Measurements from ENCODE around the gene TANC1. TPM values are rescaled to one million over a fixed set of nuclear protein-coding genes. Genes with fewer than 3 reads are reported as not detected.

Gene TANC1
- total RNA-seq, 1 experiment from 2014 or later, result 2.5 TPM

DNA sequence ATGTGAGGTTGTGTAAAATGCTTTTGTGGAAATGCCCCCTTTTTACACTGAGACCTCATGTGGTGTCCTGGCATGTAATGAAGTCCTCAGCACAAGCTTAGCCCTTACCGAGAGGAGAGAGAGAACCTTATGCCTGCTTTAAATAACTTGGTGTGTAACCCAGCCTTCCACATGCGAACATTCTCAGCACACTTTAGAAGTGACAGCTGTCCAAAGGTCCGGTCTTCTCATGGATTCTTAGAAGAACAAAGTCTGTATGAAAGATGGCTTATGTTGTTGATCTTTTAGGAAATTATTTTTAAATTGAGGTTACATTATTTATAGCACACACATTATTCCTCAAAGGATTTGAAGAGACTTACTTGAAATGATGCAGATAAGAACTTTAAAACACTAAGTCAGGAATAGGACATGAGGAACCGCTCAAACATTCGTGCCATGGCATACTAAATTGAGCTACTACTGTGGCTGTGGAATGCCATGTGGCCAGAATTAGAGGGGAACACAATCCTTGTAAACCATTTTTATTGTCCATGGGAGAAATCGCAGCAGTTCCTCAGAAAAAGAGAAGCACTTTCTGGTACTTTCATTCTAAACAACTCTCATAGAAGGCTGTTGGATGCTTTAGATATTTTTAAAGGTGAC, 238.4 kb downstream of the TANC1 start:
- Histone ChIP-seq H3K79me2 (ENCODE audit: insufficient read depth, low read length) (no peaks in the 10 kb centered on the region), H3K27ac (ENCODE audit: insufficient read length, low read depth, low read length) (no peak overlapping the region), H3K4ac (ENCODE audit: low read depth, low read length) (no peak overlapping the region), H3K79me1 (ENCODE audit: insufficient read depth, low read depth, low read length, poor library complexity, severe bottlenecking) (no peaks in the 10 kb centered on the region), H2BK15ac (ENCODE audit: low read depth, low read length) (no peak overlapping the region), H3K4me1 (ENCODE audit: insufficient read depth, low read length) (no peaks in the 10 kb centered on the region; the same call in 1 of the 2 replicates), H3K23ac (ENCODE audit: insufficient read length, low read depth, low read length) (no peak overlapping the region), H4K20me1 (ENCODE audit: control insufficient read depth, insufficient read depth, insufficient read length) (no peaks in the 10 kb centered on the region), H3K14ac (ENCODE audit: insufficient read depth, low read length) (no peak overlapping the region), H4K5ac (ENCODE audit: insufficient read length, low read depth, low read length) (no peak overlapping the region), H3K9me3 (ENCODE audit: control insufficient read depth, low read depth, low read length) (no peaks in the 10 kb centered on the region), H2BK5ac (ENCODE audit: insufficient read length, low read length) (no peak overlapping the region), H2BK12ac (ENCODE audit: insufficient read length, low read depth, low read length) (no peak overlapping the region), H2AFZ (ENCODE audit: low read length) (no peak overlapping the region), H2BK20ac (ENCODE audit: low read depth, low read length, poor library complexity, severe bottlenecking) (no peak overlapping the region), H3K27me3 (ENCODE audit: insufficient read depth, low read length) (peaks cover 21% of the 10 kb centered on the region), H3K23me2 (ENCODE audit: insufficient read length, low read depth, low read length, poor library complexity, severe bottlenecking) (no peaks in the 10 kb centered on the region), H3K56ac (ENCODE audit: insufficient read length, low read depth, low read length) (no peak overlapping the region), H2BK120ac (ENCODE audit: low read depth, low read length, poor library complexity, severe bottlenecking) (no peak overlapping the region), H4K91ac (ENCODE audit: insufficient read length, low read depth, low read length) (no peak overlapping the region), H3K18ac (ENCODE audit: insufficient read length, low read depth, low read length) (no peak overlapping the region), H3K4me2 (ENCODE audit: insufficient read depth, insufficient read length, low read length) (no peak overlapping the region), H3T11ph (ENCODE audit: low read length) (no peak overlapping the region), H3K9ac (ENCODE audit: extremely low read depth, insufficient read length, low read length) (no peak overlapping the region), H2AK5ac (ENCODE audit: insufficient read length, low read length) (no peak overlapping the region), H4K8ac (replicated peaks; ENCODE audit: insufficient read length, low read depth, low read length) (no peak overlapping the region)
- H3K9me3 Mint-ChIP-seq, result no peaks in the 10 kb centered on the region
- no peaks in the 10 kb centered on the region; a peak in 2 of 7 replicates for H3K36me3 Mint-ChIP-seq (ENCODE audit: insufficient read depth in 1 of 3, low read depth in 3 of 3)
- TF ChIP-seq, protein P1, sequence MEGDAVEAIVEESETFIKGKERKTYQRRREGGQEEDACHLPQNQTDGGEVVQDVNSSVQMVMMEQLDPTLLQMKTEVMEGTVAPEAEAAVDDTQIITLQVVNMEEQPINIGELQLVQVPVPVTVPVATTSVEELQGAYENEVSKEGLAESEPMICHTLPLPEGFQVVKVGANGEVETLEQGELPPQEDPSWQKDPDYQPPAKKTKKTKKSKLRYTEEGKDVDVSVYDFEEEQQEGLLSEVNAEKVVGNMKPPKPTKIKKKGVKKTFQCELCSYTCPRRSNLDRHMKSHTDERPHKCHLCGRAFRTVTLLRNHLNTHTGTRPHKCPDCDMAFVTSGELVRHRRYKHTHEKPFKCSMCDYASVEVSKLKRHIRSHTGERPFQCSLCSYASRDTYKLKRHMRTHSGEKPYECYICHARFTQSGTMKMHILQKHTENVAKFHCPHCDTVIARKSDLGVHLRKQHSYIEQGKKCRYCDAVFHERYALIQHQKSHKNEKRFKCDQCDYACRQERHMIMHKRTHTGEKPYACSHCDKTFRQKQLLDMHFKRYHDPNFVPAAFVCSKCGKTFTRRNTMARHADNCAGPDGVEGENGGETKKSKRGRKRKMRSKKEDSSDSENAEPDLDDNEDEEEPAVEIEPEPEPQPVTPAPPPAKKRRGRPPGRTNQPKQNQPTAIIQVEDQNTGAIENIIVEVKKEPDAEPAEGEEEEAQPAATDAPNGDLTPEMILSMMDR (conservative IDR thresholded peaks at IDR 0.05), result no peak
- DNase-seq, result no peak
- no peak overlapping the region for H3K4me3 Mint-ChIP-seq
- H3K27ac Mint-ChIP-seq, result no peak overlapping the region; a peak in 1 of 7 replicates
- peaks cover 14 to 18% of the 10 kb centered on the region in 2 experiments for H3K4me1 Mint-ChIP-seq
- WGBS (ENCODE audit: extremely low coverage, insufficient read length, low lambda C conversion rate), result no CpG with 5 or more reads among the region's 6 CpGs
- peaks cover 49% of the 10 kb centered on the region for H3K27me3 Mint-ChIP-seq (ENCODE audit: low read depth)
